HG02588 (cell line): Measurements from ENCODE around the gene PCSK4.
"Not testable (repeated sequence)": the region's sequence is repeated elsewhere in the genome, so short reads cannot be mapped to it uniquely, and the experiment has no call there.

Source experiments
- ATAC-seq: cut with Tn5 transposase; IDR thresholded peaks from one replicate; pipeline ENCODE4 v1.9.1; 2021; ENCODE audit warnings: mild to moderate bottlenecking, moderate library complexity; ENCODE audit not compliant: unreplicated experiment

The PCSK4 gene

GRCh38 chr19:1489463-1490310, 463 bp downstream of the PCSK4 start:
- ATAC-seq: no peak

GRCh38 chr19:1488282-1488601, 1.9 kb downstream of the PCSK4 start:
- ATAC-seq: no peak

GRCh38 chr19:1487576-1488281, 2.4 kb downstream of the PCSK4 start:
- no peak for ATAC-seq

GRCh38 chr19:1486720-1487575, 3.2 kb downstream of the PCSK4 start:
- ATAC-seq: no peak

GRCh38 chr19:1483979-1484428, 6.1 kb downstream of the PCSK4 start:
- no peak for ATAC-seq

GRCh38 chr19:1483131-1483978, 6.8 kb downstream of the PCSK4 start:
- no peak for ATAC-seq

- ATAC-seq: no peak
Measured at GRCh38 chr19:1482361-1483130, 7.6 kb downstream of the PCSK4 start.

GRCh38 chr19:1481893-1482360, 8.2 kb downstream of the PCSK4 start:
- no peak for ATAC-seq

GRCh38 chr19:1481224-1481892, 8.8 kb downstream of the PCSK4 start:
- ATAC-seq: no peak

- ATAC-seq: peak; percentile 81
Measured at GRCh38 chr19:1478934-1479707, 11.0 kb downstream of the PCSK4 start, which contains the start of gene C19orf25. Gene C19orf25 (minus strand): TSS chr19:1479215. CDS start chr19:1478903, 312 bp downstream.

GRCh38 chr19:1477056-1477455, 13.1 kb downstream of the PCSK4 start:
- not testable (repeated sequence) for ATAC-seq

GRCh38 chr19:1475751-1476437, 14.3 kb downstream of the PCSK4 start:
- ATAC-seq: no peak

- ATAC-seq: no peak
Measured at GRCh38 chr19:1474765-1475351, 15.3 kb downstream of the PCSK4 start.

GRCh38 chr19:1474011-1474764, 16.0 kb downstream of the PCSK4 start:
- ATAC-seq: no peak

GRCh38 chr19:1473085-1473851, 16.9 kb downstream of the PCSK4 start:
- no peak for ATAC-seq
